ENCODE data around the gene CHRNG.

Gene CHRNG

GRCh38 chr2:232540441-232541041, 1.0 kb downstream of the CHRNG start:
- H3K4me3 ChIP-seq (ENCODE audit: low read length): no peak overlapping the region
- DNase-seq (ENCODE audit: low read depth): no peak
- TF ChIP-seq CTCF (conservative IDR thresholded peaks at IDR 0.05; ENCODE audit: low read depth, low read length): no peak

GRCh38 chr2:232541195-232541960, 1.9 kb downstream of the CHRNG start:
- no peak for DNase-seq (ENCODE audit: low read depth)
- H3K4me3 ChIP-seq (ENCODE audit: low read length): no peak overlapping the region
- no peak for TF ChIP-seq CTCF (conservative IDR thresholded peaks at IDR 0.05; ENCODE audit: low read depth, low read length)

- no peak overlapping the region for H3K4me3 ChIP-seq (ENCODE audit: low read length)
- no peak for DNase-seq (ENCODE audit: low read depth)
- TF ChIP-seq CTCF (conservative IDR thresholded peaks at IDR 0.05; ENCODE audit: low read depth, low read length): no peak
Measured at GRCh38 chr2:232541961-232542714, 2.6 kb downstream of the CHRNG start.

- H3K4me3 ChIP-seq (ENCODE audit: low read length): no peak overlapping the region
- TF ChIP-seq CTCF (conservative IDR thresholded peaks at IDR 0.05; ENCODE audit: low read depth, low read length): no peak
- no peak for DNase-seq (ENCODE audit: low read depth)
Measured at GRCh38 chr2:232542715-232543467, 3.4 kb downstream of the CHRNG start.

GRCh38 chr2:232543491-232543890, 4.0 kb downstream of the CHRNG start:
- DNase-seq (ENCODE audit: low read depth): no peak
- H3K4me3 ChIP-seq (ENCODE audit: low read length): no peak overlapping the region
- TF ChIP-seq CTCF (conservative IDR thresholded peaks at IDR 0.05; ENCODE audit: low read depth, low read length): no peak

GRCh38 chr2:232543928-232544631, 4.6 kb downstream of the CHRNG start:
- H3K4me3 ChIP-seq (ENCODE audit: low read length): no peak overlapping the region
- TF ChIP-seq CTCF (conservative IDR thresholded peaks at IDR 0.05; ENCODE audit: low read depth, low read length): no peak
- DNase-seq (ENCODE audit: low read depth): no peak

Measured in retinal pigment epithelial cell (primary cell).